Small intestine (tissue), 7 donors: Measurements from ENCODE around the gene CR1L. TPM values are rescaled to one million over a fixed set of nuclear protein-coding genes. Genes with fewer than 3 reads are reported as not detected.
"Not testable (repeated sequence)": the region's sequence is repeated elsewhere in the genome, so short reads cannot be mapped to it uniquely, and the experiment has no call there.

Experiments used
- DNase-seq, 2 donors: peaks; one replicate each; pipeline versions ENCODE4 v3.0.0 to v3.0.0-alpha.2; 2013
- FAIRE-seq: peaks from 2 replicates; lab custom pipeline; 2012; peaks lifted over from hg19 to GRCh38; lab: Jason Lieb, UNC
- H3K27ac ChIP-seq, 3 donors: one replicate each; pipeline ENCODE4 v1.5.1; 2013; ENCODE audit warnings: low read length in 2 of 3, mild to moderate bottlenecking in 2 of 3, control low read depth in 1 of 3, inconsistent platforms in 1 of 3, low read depth in 1 of 3, moderate library complexity in 1 of 3
- H3K27me3 ChIP-seq, 3 donors: one replicate each; pipeline ENCODE4 v1.6.1; 2013; ENCODE audit warnings: low read length in 3 of 3, inconsistent platforms in 1 of 3; ENCODE audit not compliant: control insufficient read depth in 3 of 3, insufficient read depth in 3 of 3
- H3K36me3 ChIP-seq, 3 donors: one replicate each; pipeline ENCODE4 v1.6.1; 2013; ENCODE audit warnings: low read length in 3 of 3, inconsistent platforms in 1 of 3, low read depth in 1 of 3, mild to moderate bottlenecking in 1 of 3, moderate library complexity in 1 of 3; ENCODE audit not compliant: control insufficient read depth in 3 of 3, insufficient read depth in 2 of 3
- H3K4me1 ChIP-seq, 3 donors: one replicate each; pipeline ENCODE4 v1.6.1; 2013; ENCODE audit warnings: low read length in 2 of 3, inconsistent platforms in 1 of 3, low read depth in 1 of 3, mild to moderate bottlenecking in 1 of 3, moderate library complexity in 1 of 3; ENCODE audit not compliant: control insufficient read depth in 3 of 3, insufficient read depth in 2 of 3
- H3K4me3 ChIP-seq, 3 donors: one replicate each; pipeline ENCODE4 v1.5.1; 2013; ENCODE audit warnings: low read length in 3 of 3, control low read depth in 1 of 3, inconsistent platforms in 1 of 3, low read depth in 1 of 3, mild to moderate bottlenecking in 1 of 3, moderate library complexity in 1 of 3
- H3K9me3 ChIP-seq, 2 donors: one replicate each; pipeline ENCODE4 v1.6.1; 2013; ENCODE audit warnings: low read depth in 1 of 2, low read length in 1 of 2; ENCODE audit not compliant: control insufficient read depth in 2 of 2, insufficient read depth in 1 of 2
- WGBS, 3 donors: extraction: QIAGEN DNeasy Blood & Tissue Kit; methylation state at CpG; one replicate each; pipeline ENCODE4 v1.1.7; 2013; 5-methylcytosine and 5-hydroxymethylcytosine counted together
- polyA plus RNA-seq, 4 donors: library from polyadenylated mRNA; stranded (reverse) in 3 of 4; unstranded in 1 of 4; fragments of 200-250 nt in 3 of 4; fragments of 120-200 nt in 1 of 4; gene quantifications; one replicate each; pipeline versions ENCODE4 v1.2.1 to v1.2.3, GENCODE V29; 2013
- donor health status: healthy with polysubstance abuse.
- donor health status: control.
- donor health status: control.
- donor health status: Bipolar disorder and iron deficiency.
- donor health status: healthy.

The CR1L gene
- polyA plus RNA-seq, 4 donors = 0.19 TPM; not detected in 3

DNA sequence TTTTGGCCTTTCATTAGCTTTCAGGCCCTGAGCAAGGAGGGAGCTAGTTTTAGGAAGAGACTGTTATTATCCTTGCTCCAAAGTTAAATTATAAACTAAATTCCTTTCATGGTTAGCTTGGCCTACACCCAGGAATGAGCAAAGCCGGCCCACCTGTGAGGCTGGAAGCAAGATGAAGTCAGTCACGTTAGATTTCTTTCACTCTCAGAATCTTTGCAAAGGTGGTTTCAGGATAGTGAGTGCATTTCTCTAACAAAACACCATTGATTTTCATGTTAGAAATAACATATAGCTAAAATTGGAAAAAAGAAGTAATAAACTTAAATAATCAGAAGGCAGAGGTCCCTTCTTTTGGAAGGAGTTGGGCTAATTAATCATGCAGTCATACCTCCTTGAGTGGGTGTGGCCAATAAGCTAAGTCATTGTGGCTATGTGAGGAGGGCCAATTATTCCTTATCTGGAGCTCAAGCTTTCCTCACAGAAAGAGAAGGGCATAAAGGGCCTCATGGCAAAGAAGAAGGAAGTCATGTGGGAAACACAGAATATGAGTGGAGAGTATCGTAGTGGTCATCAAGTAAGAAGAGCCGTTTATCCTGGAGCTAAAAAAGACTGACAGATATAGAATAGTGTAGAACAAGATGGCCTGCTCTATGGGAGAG, 83.4 kb downstream of the CR1L start:
- FAIRE-seq, H3K36me3 ChIP-seq, H3K4me3 ChIP-seq, H3K27me3 ChIP-seq, H3K4me1 ChIP-seq, H3K9me3 ChIP-seq: not testable (repeated sequence)
- 84 to 94% (median 84%) methylated on average over 4 of the region's 4 CpGs for WGBS, 3 donors
- H3K27ac ChIP-seq = peak overlapping the region in 1 of 3 donors; percentile 20
- DNase-seq = peak in 1 of 2 donors; percentile 30

DNA sequence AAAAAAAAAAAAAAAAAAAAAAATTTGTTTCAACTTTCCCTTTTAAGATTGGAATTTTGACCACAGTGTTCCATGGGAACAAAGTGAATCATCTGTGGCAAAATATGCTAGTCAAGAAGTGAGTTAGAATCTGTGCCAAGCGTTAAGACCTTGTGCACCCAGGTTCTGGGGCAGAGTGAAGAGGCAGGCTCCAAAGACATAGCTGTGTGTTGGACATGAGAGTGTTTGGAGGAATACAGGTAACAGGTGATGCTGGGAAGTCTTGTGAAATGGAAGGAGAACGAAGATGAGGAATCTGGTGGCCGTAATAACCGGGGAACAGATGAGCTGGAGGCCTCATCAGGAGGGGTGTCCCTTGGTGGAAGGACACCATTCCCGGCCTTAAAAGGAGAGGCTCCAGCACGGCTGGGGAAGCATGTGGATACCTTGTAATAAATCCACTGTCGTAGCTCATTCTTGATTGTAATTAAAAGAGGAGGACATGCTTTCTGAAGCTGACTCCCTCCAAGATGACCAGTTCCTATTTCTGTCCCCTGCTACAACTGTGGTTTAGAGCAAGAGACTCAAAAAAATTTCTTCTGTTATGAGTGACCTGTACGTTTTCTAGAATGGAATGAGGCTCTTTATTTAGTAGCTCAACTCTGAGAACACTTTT, 92.7 kb downstream of the CR1L start:
- not testable (repeated sequence) for H3K9me3 ChIP-seq, H3K36me3 ChIP-seq, H3K4me3 ChIP-seq, H3K4me1 ChIP-seq, FAIRE-seq, H3K27me3 ChIP-seq
- WGBS, 3 donors = 49 to 67% (median 60%) methylated on average over 8 of the region's 8 CpGs
- peak in 1 of 2 donors; percentile 53 for DNase-seq
- peak overlapping the region in 2 of 3 donors; percentile 31 to 65 for H3K27ac ChIP-seq

DNA sequence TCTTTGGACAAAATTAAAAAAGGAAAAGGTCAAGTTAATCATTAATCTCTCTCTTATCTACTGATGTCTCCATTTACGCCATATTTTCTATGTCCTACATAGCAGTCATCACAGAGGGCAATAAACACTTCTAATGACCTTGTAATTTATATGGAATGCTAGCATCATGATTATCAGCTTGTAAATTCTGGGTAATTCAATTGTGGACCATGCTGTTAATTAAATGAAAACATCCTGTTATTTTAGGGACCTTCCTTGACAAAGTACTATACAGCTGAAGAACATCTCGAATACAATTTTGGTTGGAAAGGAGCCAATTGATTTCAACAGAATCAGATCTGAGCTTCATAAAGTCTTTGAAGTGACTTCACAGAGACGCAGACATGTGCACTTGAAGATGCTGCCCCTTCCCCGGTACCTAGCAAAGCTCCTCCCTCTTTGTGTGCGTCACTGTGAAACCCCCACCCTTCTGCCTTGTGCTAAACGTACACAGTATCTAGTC, 93.3 kb downstream of the CR1L start:
- WGBS, 3 donors = 7 to 30% (median 18%) methylated on average over 6 of the region's 6 CpGs
- not testable (repeated sequence) for H3K9me3 ChIP-seq, H3K36me3 ChIP-seq, H3K4me3 ChIP-seq, FAIRE-seq, H3K27me3 ChIP-seq, H3K4me1 ChIP-seq
- H3K27ac ChIP-seq = peak overlapping the region in 1 of 3 donors; percentile 31
- DNase-seq = peak; percentile 73 to 84

DNA sequence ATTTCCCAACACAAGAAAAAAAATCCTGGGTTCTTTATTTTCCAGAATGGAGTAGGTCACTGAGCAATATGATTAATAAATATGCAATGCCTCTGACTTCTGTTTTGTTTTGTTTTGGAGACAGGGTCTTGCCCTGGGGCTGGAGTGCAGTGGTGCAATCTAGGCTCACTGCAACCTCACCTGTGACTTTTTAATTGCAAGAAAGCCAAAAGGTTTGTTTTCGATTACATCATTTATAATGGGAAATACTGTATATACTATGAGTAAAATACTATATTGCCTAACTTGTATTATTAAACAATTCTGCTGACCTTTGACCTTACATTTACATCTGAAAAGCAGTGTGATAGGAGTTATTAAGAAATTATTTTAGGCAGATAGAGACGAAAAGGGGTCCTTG, 95.3 kb downstream of the CR1L start:
- no peaks in the 10 kb centered on the region for H3K27me3 ChIP-seq
- no peaks in the 10 kb centered on the region for H3K36me3 ChIP-seq
- FAIRE-seq (no peak), DNase-seq (no peak)
- no peak overlapping the region for H3K27ac ChIP-seq
- H3K9me3 ChIP-seq = peaks cover 0 to 4% of the 10 kb centered on the region in 2 donors
- 28 to 67% (median 44%) methylated on average over 2 of the region's 2 CpGs for WGBS, 3 donors
- H3K4me3 ChIP-seq = no peak overlapping the region
- H3K4me1 ChIP-seq = peaks cover 0 to 6% (median 2%) of the 10 kb centered on the region in 3 donors

DNA sequence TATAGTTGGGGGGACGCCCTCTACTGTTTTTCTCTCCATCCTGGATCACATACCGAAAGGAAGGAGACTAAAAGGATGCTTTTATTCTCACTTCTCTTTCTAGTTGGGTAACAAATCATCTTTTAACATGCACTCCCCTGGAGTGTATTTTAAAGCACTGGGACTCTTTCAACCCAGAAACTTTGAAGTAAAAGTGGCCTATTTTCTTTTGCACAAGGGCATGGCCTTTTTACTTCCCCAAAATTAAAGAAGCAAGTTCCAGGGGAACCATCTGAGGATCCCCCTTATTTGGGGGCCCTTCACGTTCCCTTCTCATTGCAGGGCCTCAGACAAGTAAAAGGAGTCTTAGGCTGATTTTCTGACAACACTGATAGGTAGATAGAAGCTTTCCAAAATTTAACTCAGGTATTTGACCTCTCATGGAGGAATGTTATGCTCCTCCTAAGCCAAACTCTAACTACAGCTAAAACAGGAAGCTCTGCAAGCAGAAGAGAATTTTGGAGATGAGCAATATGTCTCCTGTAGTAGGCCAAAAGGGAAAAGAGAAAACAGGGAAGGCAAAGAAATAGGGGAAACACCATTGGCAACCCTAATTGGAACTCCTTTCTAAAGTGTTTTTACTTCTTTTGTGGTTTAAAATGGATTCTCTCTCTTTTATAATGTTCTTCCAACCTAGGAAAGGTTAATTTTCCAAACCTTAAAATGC, 98.1 kb downstream of the CR1L start:
- Histone ChIP-seq H3K36me3 (no peaks in the 10 kb centered on the region), H3K9me3 (peaks cover 0 to 4% of the 10 kb centered on the region in 2 donors), H3K4me1 (peaks cover 0 to 3% (median 2%) of the 10 kb centered on the region in 3 donors), H3K27ac (no peak overlapping the region), H3K4me3 (no peak overlapping the region), H3K27me3 (no peaks in the 10 kb centered on the region)
- WGBS, 3 donors = 91 to 98% (median 95%) methylated on average over 3 of the region's 3 CpGs
- no peak for DNase-seq
- FAIRE-seq = no peak

DNA sequence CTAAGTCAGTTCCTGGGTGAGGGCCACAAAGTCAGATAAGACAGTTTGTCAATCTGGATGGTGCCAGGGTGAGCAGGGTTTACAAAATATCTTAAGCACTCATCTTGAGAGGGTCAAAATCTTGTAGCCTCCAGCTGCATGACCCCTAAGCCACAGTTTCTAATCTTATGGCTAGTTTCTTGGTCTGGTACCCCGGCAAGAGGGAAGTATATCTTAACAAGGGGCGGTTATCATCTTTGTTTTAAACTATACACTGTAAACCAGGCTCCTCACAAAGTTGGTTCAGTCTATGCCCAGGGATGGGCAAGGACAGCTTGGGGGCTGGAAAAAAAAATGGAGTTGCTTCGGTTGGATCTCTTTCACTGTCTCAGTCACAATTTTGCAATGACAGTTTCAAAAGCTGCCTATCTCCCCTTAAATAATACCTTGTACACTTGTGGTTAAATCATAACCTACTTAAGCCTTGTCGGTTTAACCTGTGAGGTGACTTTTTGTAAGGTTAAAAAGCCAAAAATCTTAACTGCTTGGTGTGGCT, 99.1 kb downstream of the CR1L start:
- no peaks in the 10 kb centered on the region for H3K36me3 ChIP-seq
- 90 to 100% (median 92%) methylated on average over 4 of the region's 4 CpGs for whole genome bisulfite sequencing, 3 donors
- no peak for FAIRE-seq

DNA sequence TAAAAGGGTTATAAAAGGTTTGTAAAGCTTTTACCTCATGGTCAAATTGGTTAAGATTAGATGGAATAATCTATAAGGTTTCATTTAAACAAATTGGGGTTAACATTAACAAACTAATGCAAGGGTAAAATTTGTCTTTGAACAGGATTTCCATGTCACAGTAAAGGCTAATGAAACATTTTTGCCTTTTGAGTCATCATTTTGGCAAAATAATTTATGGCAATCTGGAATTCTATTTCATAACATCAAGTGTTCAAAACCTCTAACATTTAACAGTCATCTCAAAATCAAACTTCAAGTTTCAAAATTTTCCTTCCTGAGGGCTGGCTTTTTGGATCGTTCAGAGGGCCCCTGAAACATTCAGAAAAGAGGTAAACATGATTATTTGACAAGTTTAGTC, 100.4 kb downstream of the CR1L start:
- WGBS, 3 donors = 65 to 94% (median 68%) methylated on average over 1 of the region's 1 CpG
- H3K4me3 ChIP-seq = no peak overlapping the region
- no peaks in the 10 kb centered on the region for H3K27me3 ChIP-seq
- no peak overlapping the region for H3K27ac ChIP-seq
- H3K4me1 ChIP-seq = peaks cover 0 to 11% (median 2%) of the 10 kb centered on the region in 3 donors
- peaks cover 0 to 4% of the 10 kb centered on the region in 2 donors for H3K9me3 ChIP-seq
- DNase-seq = no peak
- FAIRE-seq = peak; percentile 67
- H3K36me3 ChIP-seq = no peaks in the 10 kb centered on the region

More for the DNA sequence above, 99.1 kb downstream of the CR1L start:
- H3K4me1 ChIP-seq = peaks cover 0 to 8% (median 2%) of the 10 kb centered on the region in 3 donors
- no peak overlapping the region for H3K4me3 ChIP-seq
- no peaks in the 10 kb centered on the region for H3K27me3 ChIP-seq
- DNase-seq = no peak
- H3K9me3 ChIP-seq = peaks cover 0 to 4% of the 10 kb centered on the region in 2 donors
- H3K27ac ChIP-seq = no peak overlapping the region
